ENCODE measurements around the gene KRT20. TPM values are rescaled to one million over a fixed set of nuclear protein-coding genes. Genes with fewer than 3 reads are reported as not detected.

KRT20 gene, protein sequence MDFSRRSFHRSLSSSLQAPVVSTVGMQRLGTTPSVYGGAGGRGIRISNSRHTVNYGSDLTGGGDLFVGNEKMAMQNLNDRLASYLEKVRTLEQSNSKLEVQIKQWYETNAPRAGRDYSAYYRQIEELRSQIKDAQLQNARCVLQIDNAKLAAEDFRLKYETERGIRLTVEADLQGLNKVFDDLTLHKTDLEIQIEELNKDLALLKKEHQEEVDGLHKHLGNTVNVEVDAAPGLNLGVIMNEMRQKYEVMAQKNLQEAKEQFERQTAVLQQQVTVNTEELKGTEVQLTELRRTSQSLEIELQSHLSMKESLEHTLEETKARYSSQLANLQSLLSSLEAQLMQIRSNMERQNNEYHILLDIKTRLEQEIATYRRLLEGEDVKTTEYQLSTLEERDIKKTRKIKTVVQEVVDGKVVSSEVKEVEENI
- total RNA-seq (2014; rRNA removed) (0.18 TPM in 1 of 2 replicates, not detected in the other), Bru-seq, nascent RNA (percentile 21 among the genes with signal in this experiment), BruChase-seq, experiment 1, labeled RNA remaining after a 6-hour chase (percentile 30 among the genes with signal in this experiment), BruChase-seq, experiment 2, labeled RNA remaining after a 2-hour chase (percentile 36 among the genes with signal in this experiment)
- long read RNA-seq, partial matches to known transcripts, result 0 of 2 reads
- long read RNA-seq, other reads (novel, unspliced or antisense), result 1 of 2 reads

DNA sequence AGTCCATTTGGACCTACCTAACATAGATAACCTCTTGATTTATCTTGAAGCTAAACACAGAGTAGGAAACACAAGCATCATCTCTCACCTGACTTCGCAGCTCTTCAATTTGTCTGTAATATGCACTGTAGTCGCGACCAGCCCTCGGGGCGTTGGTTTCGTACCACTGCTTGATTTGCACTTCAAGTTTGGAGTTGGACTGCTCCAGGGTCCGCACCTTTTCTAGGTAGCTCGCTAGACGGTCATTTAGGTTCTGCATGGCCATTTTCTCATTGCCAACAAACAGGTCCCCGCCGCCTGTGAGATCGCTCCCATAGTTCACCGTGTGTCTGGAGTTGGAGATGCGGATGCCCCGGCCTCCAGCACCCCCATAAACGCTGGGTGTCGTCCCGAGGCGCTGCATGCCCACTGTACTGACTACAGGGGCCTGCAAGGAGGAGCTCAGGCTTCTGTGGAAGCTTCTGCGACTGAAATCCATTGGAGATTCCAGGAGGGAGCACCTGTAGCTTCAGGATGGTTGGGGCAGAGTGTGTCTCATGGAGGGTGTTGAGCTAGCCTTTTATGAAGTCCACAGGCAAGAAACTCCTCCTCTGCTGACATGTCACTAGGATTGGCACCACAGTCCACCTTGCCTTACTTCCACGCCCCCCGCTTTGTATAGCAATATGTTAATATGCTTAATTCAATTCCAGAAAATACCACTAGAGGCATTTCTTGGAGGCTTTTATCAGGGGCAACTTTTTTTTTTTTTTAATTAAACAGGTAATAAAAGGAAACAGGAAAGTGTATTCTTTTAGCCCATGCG lies at the start of gene KRT20:
TSS of gene KRT20 (minus strand) at position 535 of the 805 bp plus-strand sequence. CDS start at position 478, 57 bp downstream.
- H3K36me3 ChIP-seq (ENCODE audit: low read depth, low read length), result no peaks in the 10 kb centered on the region
- peaks cover 5% of the 10 kb centered on the region; the same call in 1 of the 2 replicates for H3K4me1 ChIP-seq (ENCODE audit: insufficient read depth, low read length)
- no peaks in the 10 kb centered on the region for H4K20me1 ChIP-seq (ENCODE audit: low read length)
- no peaks in the 10 kb centered on the region for H3K27me3 ChIP-seq (ENCODE audit: low read length)
- POLR2A ChIA-PET (ENCODE audit: unreplicated experiment), result no interaction called here
- DNase-seq (peak; percentile 14), ATAC-seq (no peak)
- CTCF ChIA-PET, result no interaction called here
- H3K9me3 ChIP-seq (ENCODE audit: low read length), result no peaks in the 10 kb centered on the region
- TF ChIP-seq EZH2phosphoT487 (IDR thresholded peaks at IDR 0.05; ENCODE audit: borderline replicate concordance, low read length), result no peak
- TF ChIP-seq, protein P1, sequence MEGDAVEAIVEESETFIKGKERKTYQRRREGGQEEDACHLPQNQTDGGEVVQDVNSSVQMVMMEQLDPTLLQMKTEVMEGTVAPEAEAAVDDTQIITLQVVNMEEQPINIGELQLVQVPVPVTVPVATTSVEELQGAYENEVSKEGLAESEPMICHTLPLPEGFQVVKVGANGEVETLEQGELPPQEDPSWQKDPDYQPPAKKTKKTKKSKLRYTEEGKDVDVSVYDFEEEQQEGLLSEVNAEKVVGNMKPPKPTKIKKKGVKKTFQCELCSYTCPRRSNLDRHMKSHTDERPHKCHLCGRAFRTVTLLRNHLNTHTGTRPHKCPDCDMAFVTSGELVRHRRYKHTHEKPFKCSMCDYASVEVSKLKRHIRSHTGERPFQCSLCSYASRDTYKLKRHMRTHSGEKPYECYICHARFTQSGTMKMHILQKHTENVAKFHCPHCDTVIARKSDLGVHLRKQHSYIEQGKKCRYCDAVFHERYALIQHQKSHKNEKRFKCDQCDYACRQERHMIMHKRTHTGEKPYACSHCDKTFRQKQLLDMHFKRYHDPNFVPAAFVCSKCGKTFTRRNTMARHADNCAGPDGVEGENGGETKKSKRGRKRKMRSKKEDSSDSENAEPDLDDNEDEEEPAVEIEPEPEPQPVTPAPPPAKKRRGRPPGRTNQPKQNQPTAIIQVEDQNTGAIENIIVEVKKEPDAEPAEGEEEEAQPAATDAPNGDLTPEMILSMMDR (conservative IDR thresholded peaks at IDR 0.05; ENCODE audit: low read depth, low read length), result peak; percentile 33; the same call in 1 of the 2 replicates
- intact Hi-C loops (cut with micrococcal nuclease), result no loop called here
- TSS peak; percentile 81 for BruUV-seq (replicated peaks)
- no peak within 1 kb of the TSS for H3K27ac ChIP-seq (ENCODE audit: low read length)
- H3F3A ChIP-seq (ENCODE audit: low read length, unreplicated experiment), result no peaks in the 10 kb centered on the region
- H3K4me3 ChIP-seq (ENCODE audit: low read length), result no peak within 1 kb of the TSS
- H3K9ac ChIP-seq (ENCODE audit: low read length), result no peak within 1 kb of the TSS
- H2AFZ ChIP-seq (ENCODE audit: low read length), result no peak within 1 kb of the TSS
- H3K4me2 ChIP-seq (ENCODE audit: low read length), result no peak within 1 kb of the TSS
- H3K9me2 ChIP-seq (replicated peaks; ENCODE audit: low read length), result no peaks in the 10 kb centered on the region
- H3K79me2 ChIP-seq (ENCODE audit: low read length), result no peaks in the 10 kb centered on the region

DNA sequence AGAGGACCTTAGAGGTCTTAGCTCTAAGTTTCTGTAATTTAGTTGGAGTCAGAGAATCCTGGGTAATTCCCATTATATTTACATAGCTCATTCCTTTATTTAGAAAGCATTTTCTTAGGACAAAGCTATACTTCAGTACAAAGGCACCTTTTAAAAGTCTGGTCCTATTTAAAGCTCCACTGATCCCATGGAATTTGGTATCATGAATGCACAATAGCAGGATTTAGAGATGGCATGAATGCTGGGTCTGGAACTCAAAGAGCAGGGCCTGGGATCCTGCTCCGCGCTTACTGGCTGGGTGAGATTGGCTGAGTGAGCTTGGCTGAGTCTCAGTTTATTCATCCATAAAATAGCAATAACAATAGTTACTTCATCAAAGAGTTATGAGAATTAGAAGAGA lies 47.6 kb upstream of the KRT20 start:
- CTCF ChIA-PET, result no interaction called here
- no peaks in the 10 kb centered on the region for H3K4me1 ChIP-seq (ENCODE audit: insufficient read depth, low read length)

More for the DNA sequence above, 47.6 kb upstream of the KRT20 start:
- H3F3A ChIP-seq (ENCODE audit: low read length, unreplicated experiment), result no peaks in the 10 kb centered on the region
- no peaks in the 10 kb centered on the region for H3K36me3 ChIP-seq (ENCODE audit: low read depth, low read length)
- no peaks in the 10 kb centered on the region for H4K20me1 ChIP-seq (ENCODE audit: low read length)
- no peak overlapping the region for H2AFZ ChIP-seq (ENCODE audit: low read length)
- TF ChIP-seq EZH2 (IDR thresholded peaks at IDR 0.05; ENCODE audit: low read length, unreplicated experiment), result no peak
- no peak for TF ChIP-seq EZH2phosphoT487 (IDR thresholded peaks at IDR 0.05; ENCODE audit: borderline replicate concordance, low read length)
- TF ChIP-seq, protein P1 (conservative IDR thresholded peaks at IDR 0.05; ENCODE audit: low read depth, low read length), result no peak
- no peak overlapping the region for H3K27ac ChIP-seq (ENCODE audit: low read length)
- DNase-seq (no peak), ATAC-seq (no peak)
- H3K27me3 ChIP-seq (ENCODE audit: low read length), result no peaks in the 10 kb centered on the region
- no TSS peak for BruUV-seq (replicated peaks)
- POLR2A ChIA-PET (ENCODE audit: unreplicated experiment), result no interaction called here
- intact Hi-C loops (cut with micrococcal nuclease), result no loop called here
- no peak overlapping the region for H3K9ac ChIP-seq (ENCODE audit: low read length)
- H3K9me2 ChIP-seq (replicated peaks; ENCODE audit: low read length), result no peaks in the 10 kb centered on the region
- no peaks in the 10 kb centered on the region for H3K79me2 ChIP-seq (ENCODE audit: low read length)
- H3K4me2 ChIP-seq (ENCODE audit: low read length), result no peak overlapping the region
- no peak overlapping the region for H3K4me3 ChIP-seq (ENCODE audit: low read length)
- H3K9me3 ChIP-seq (ENCODE audit: low read length), result no peaks in the 10 kb centered on the region
